Measurements from ENCODE around the gene GALNT1.

GALNT1 gene

GRCh38 chr18:35673682-35674081, 92.1 kb downstream of the GALNT1 start:
- no peak for DNase-seq (ENCODE audit: low read depth)

- no peak for DNase-seq (ENCODE audit: low read depth)
These were observed 98.6 kb downstream of the GALNT1 start for GRCh38 chr18:35680139-35680551.

GRCh38 chr18:35682281-35682867, 100.8 kb downstream of the GALNT1 start:
- DNase-seq (ENCODE audit: low read depth): no peak

- DNase-seq (ENCODE audit: low read depth): no peak
These were observed 101.5 kb downstream of the GALNT1 start for GRCh38 chr18:35683021-35683420.

- no peak for DNase-seq (ENCODE audit: low read depth)
These were observed 107.2 kb downstream of the GALNT1 start for GRCh38 chr18:35688757-35689156.

GRCh38 chr18:35689728-35690127, 108.2 kb downstream of the GALNT1 start:
- no peak for DNase-seq (ENCODE audit: low read depth)

GRCh38 chr18:35691625-35692024, 110.1 kb downstream of the GALNT1 start:
- DNase-seq (ENCODE audit: low read depth): no peak

- DNase-seq (ENCODE audit: low read depth): no peak
These were observed 111.3 kb downstream of the GALNT1 start for GRCh38 chr18:35692866-35693265.

- DNase-seq (ENCODE audit: low read depth): no peak
These were observed 112.3 kb downstream of the GALNT1 start for GRCh38 chr18:35693829-35694228.

GRCh38 chr18:35694808-35695207, 113.3 kb downstream of the GALNT1 start:
- no peak for DNase-seq (ENCODE audit: low read depth)

GRCh38 chr18:35695384-35695783, 113.8 kb downstream of the GALNT1 start:
- DNase-seq (ENCODE audit: low read depth): no peak

- no peak for DNase-seq (ENCODE audit: low read depth)
These were observed 114.3 kb downstream of the GALNT1 start for GRCh38 chr18:35695803-35696202.

- DNase-seq (ENCODE audit: low read depth): no peak
These were observed 114.8 kb downstream of the GALNT1 start for GRCh38 chr18:35696307-35696706.

- no peak for DNase-seq (ENCODE audit: low read depth)
These were observed 116.3 kb downstream of the GALNT1 start for GRCh38 chr18:35697869-35698268.

GRCh38 chr18:35703043-35703688, 121.6 kb downstream of the GALNT1 start:
- DNase-seq (ENCODE audit: low read depth): no peak

GRCh38 chr18:35705988-35706387, 124.4 kb downstream of the GALNT1 start:
- no peak for DNase-seq (ENCODE audit: low read depth)

GRCh38 chr18:35707247-35707646, 125.7 kb downstream of the GALNT1 start:
- DNase-seq (ENCODE audit: low read depth): no peak

- no peak for DNase-seq (ENCODE audit: low read depth)
These were observed 126.1 kb downstream of the GALNT1 start for GRCh38 chr18:35707674-35708073.

- DNase-seq (ENCODE audit: low read depth): no peak
These were observed 129.0 kb downstream of the GALNT1 start for GRCh38 chr18:35710581-35710980.

GRCh38 chr18:35711227-35711626, 129.7 kb downstream of the GALNT1 start:
- DNase-seq (ENCODE audit: low read depth): no peak

GRCh38 chr18:35713545-35713944, 132.0 kb downstream of the GALNT1 start:
- no peak for DNase-seq (ENCODE audit: low read depth)

GRCh38 chr18:35714539-35714938, 133.0 kb downstream of the GALNT1 start:
- DNase-seq (ENCODE audit: low read depth): no peak

- no peak for DNase-seq (ENCODE audit: low read depth)
These were observed 133.6 kb downstream of the GALNT1 start for GRCh38 chr18:35715139-35715538.

GRCh38 chr18:35716169-35716831, 134.8 kb downstream of the GALNT1 start:
- DNase-seq (ENCODE audit: low read depth): no peak
